Measurements from ENCODE around the gene NFIC.
"Not testable (repeated sequence)": the region's sequence is repeated elsewhere in the genome, so short reads cannot be mapped to it uniquely, and the experiment has no call there.

The NFIC gene

DNA sequence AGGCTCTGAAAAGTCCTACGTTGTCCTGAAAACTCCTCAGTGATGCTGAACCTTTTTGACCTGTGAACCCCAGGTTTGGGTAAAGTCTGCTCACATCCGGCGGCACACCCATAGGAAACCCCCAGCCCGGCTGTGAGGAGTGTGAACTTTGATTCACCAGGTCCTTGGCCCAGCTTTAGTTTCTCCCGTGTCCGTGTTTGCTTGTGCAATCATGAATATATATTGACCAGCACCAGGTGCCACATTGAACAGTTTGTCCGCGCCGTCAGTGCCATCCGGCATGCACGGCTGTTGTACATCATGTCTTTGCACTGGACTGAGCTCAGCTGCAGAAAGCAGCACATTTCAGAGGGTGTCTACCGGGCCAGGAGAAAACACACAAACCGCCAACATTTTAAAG is 45.3 kb downstream of the NFIC start:
- DNase-seq (ENCODE audit: low read depth): no peak
- H3K4me3 ChIP-seq (ENCODE audit: low read depth, low read length): no peak overlapping the region
- TF ChIP-seq, protein P1, sequence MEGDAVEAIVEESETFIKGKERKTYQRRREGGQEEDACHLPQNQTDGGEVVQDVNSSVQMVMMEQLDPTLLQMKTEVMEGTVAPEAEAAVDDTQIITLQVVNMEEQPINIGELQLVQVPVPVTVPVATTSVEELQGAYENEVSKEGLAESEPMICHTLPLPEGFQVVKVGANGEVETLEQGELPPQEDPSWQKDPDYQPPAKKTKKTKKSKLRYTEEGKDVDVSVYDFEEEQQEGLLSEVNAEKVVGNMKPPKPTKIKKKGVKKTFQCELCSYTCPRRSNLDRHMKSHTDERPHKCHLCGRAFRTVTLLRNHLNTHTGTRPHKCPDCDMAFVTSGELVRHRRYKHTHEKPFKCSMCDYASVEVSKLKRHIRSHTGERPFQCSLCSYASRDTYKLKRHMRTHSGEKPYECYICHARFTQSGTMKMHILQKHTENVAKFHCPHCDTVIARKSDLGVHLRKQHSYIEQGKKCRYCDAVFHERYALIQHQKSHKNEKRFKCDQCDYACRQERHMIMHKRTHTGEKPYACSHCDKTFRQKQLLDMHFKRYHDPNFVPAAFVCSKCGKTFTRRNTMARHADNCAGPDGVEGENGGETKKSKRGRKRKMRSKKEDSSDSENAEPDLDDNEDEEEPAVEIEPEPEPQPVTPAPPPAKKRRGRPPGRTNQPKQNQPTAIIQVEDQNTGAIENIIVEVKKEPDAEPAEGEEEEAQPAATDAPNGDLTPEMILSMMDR (IDR thresholded peaks at IDR 0.05; ENCODE audit: low read depth, low read length, missing control alignments): no peak

DNA sequence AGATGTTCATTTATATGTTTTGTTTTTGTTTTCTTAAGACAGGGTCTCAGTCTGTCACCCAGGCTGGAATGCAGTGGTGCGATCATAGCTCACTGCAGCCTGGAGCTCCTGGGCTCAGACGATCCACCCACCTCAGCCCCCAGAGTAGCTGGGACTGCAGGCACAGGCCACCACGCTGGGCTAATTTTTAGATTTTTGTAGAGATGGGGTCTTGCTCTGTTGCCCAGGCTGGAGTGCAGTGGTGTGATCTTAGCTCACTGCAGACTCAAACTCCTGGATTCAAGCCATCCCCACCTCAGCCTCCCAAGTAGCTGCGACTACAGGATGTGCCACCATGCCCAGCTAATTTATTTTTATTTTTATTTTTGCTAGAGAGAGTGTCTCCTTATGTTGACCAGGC is 45.7 kb downstream of the NFIC start:
- TF ChIP-seq, protein P1 (IDR thresholded peaks at IDR 0.05; ENCODE audit: low read depth, low read length, missing control alignments): no peak
- no peak for DNase-seq (ENCODE audit: low read depth)
- no peak overlapping the region for H3K4me3 ChIP-seq (ENCODE audit: low read depth, low read length)

DNA sequence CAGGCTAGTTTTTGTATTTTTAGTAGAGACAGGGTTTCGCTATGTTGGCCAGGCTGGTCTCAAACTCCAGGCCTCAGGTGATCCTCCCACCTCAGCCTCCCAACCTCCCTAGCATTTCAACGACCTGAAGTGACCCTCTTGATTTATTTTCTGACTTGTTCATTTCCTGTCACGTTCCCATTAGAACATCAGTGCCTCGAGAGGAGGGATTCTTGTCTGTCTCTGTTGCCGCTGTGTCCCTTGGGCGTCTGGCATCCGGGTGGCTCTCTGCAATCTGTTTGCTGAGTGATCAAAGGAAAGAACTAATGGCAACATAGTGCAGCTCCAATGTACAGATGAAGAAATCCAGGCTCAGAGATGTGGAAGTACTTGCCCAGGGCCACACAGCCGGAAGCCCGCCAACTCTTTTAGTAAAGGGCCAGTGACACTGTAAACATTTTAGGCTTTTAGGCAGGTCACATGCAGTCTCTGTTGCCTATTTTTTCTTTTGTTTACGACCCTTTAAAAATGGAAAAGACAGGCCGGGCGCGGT is 47.5 kb downstream of the NFIC start:
- no peak for DNase-seq (ENCODE audit: low read depth)
- TF ChIP-seq, protein P1 (IDR thresholded peaks at IDR 0.05; ENCODE audit: low read depth, low read length, missing control alignments): no peak
- H3K4me3 ChIP-seq (ENCODE audit: low read depth, low read length): no peak overlapping the region

DNA sequence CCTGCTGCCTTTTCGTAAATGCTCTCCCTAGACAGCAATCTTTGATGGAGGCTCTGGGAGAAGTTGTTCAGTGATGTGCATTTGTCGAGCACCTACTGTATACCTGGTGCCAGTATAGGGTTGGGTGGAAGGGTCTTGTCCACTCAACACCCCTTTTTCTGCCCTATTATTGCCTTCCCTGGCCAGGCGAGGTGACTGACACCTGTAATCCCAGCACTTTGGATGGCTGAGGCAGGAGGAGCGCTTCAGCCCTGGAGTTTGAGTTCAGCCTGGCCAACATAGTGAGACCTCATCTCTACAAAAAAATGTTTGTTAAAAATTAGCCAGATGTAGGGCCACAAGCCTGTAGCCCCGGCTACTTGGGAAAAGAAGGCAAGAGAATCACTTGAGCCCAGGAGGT is 49.3 kb downstream of the NFIC start:
- TF ChIP-seq, protein P1 (IDR thresholded peaks at IDR 0.05; ENCODE audit: low read depth, low read length, missing control alignments): no peak
- no peak overlapping the region for H3K4me3 ChIP-seq (ENCODE audit: low read depth, low read length)
- DNase-seq (ENCODE audit: low read depth): no peak

DNA sequence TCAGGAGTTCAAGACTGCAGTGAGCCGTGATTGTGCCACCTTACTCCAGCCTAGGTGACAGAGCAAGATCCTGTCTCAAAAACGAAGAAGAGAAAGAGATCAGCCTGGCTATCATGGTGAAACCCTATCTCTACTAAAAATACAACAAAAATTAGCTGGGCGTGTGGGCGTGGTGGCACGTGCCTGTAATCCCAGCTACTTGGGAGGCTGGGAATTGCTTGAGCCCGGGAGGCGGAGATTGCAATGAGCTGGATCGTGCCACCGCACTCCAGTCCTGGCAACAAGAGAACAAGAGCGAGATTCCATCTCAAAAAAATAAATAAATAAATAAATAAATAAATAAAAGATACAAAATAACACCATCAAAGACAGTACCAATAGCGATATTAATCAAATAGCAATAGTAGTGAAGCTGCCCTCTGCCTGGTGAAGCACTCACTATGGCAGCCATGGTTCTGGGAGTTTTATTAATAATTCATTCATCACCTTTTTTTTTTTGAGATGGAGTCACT is 53.9 kb downstream of the NFIC start:
- no peak overlapping the region for H3K4me3 ChIP-seq (ENCODE audit: low read depth, low read length)
- TF ChIP-seq, protein P1 (IDR thresholded peaks at IDR 0.05; ENCODE audit: low read depth, low read length, missing control alignments): no peak
- no peak for DNase-seq (ENCODE audit: low read depth)

DNA sequence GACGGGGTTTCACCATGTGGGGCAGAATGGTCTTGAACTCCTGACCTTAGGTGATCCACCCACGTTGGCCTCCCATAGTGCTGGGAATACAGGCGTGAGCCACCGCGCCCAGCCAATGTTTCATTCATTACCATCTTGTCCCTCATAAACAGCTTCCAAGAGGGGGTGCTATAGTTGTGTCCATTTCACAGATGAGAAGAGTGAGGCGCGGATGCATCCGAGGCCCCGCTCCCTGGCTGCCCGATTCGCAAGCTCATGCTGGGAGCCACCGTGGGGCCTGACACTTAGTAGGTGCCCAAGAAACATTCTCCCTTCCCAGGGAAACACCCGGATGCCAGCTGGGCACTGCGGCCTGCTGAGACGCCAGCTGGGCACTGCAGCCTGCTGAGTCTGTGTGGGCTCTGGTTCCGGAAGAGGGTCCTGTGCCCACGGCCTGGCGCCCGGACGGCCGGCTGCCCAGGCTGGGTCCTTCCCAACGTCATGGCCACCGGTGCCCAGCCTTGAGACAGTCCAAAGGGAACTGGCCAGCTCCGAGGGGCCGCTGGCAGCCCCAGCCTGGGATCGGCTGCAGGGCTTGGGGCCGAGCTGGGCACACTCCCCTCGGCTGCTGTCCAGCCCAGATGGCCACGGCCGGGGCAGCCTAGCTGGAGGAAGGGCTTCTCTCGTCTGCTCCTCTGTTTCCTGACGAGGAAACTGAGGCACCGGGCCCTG is 54.7 kb downstream of the NFIC start:
- TF ChIP-seq, protein P1 (IDR thresholded peaks at IDR 0.05; ENCODE audit: low read depth, low read length, missing control alignments): no peak
- H3K4me3 ChIP-seq (ENCODE audit: low read depth, low read length): no peak overlapping the region
- DNase-seq (ENCODE audit: low read depth): no peak

DNA sequence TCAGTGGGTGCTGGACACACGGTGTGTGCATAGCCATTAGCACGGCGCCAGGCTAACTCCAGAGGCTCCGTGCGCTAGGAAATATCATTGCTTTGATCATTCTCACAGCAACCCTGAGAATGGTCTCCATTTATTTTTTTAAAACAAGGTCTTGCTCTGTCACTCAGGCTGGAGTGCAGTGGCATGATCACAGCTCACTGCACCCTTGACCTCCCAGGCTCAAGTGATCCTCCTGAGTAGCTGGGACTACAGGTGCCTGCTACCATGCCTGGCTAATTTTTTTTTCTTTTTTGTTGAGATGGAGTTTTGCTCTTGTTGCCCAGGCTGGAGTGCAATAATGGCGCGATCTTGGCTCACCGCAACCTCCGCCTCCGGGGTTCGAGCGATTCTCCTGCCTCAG is 55.3 kb downstream of the NFIC start:
- not testable (repeated sequence) for DNase-seq (ENCODE audit: low read depth); H3K4me3 ChIP-seq (ENCODE audit: low read depth, low read length)
